ENCODE measurements around the gene BTNL9. TPM values are rescaled to one million over a fixed set of nuclear protein-coding genes. Genes with fewer than 3 reads are reported as not detected.

The BTNL9 gene
- total RNA-seq, 1 donor from 2014 or later = 37.9 TPM

GRCh38 chr5:181071257-181071656, 31.2 kb downstream of the BTNL9 start:
- no peaks in the 10 kb centered on the region for H3K4me1 Mint-ChIP-seq (ENCODE audit: low read depth, unreplicated experiment)
- no peak for DNase-seq
- peaks cover 5% of the 10 kb centered on the region for H3K36me3 Mint-ChIP-seq (ENCODE audit: unreplicated experiment)
- no peak overlapping the region for H3K4me3 Mint-ChIP-seq (ENCODE audit: unreplicated experiment)
- peaks cover 1% of the 10 kb centered on the region for H3K27me3 Mint-ChIP-seq (ENCODE audit: unreplicated experiment)
- no peak overlapping the region for H3K27ac Mint-ChIP-seq (ENCODE audit: unreplicated experiment)
- H3K9me3 Mint-ChIP-seq (ENCODE audit: unreplicated experiment) = peaks cover 3% of the 10 kb centered on the region
- no peak for TF ChIP-seq CTCF (IDR thresholded peaks at IDR 0.05; ENCODE audit: partially characterized antibody, unreplicated experiment)

- TF ChIP-seq CTCF (IDR thresholded peaks at IDR 0.05; ENCODE audit: partially characterized antibody, unreplicated experiment) = no peak
- Mint-ChIP-seq H3K4me1 (ENCODE audit: low read depth, unreplicated experiment) (no peaks in the 10 kb centered on the region), H3K27me3 (ENCODE audit: unreplicated experiment) (no peaks in the 10 kb centered on the region), H3K4me3 (ENCODE audit: unreplicated experiment) (no peak overlapping the region), H3K9me3 (ENCODE audit: unreplicated experiment) (peaks cover 3% of the 10 kb centered on the region), H3K36me3 (ENCODE audit: unreplicated experiment) (peaks cover 5% of the 10 kb centered on the region), H3K27ac (ENCODE audit: unreplicated experiment) (no peak overlapping the region)
- no peak for DNase-seq
Measured at GRCh38 chr5:181076920-181077319, 36.9 kb downstream of the BTNL9 start.

- Mint-ChIP-seq H3K27ac (ENCODE audit: unreplicated experiment) (no peak overlapping the region), H3K4me3 (ENCODE audit: unreplicated experiment) (no peak overlapping the region), H3K4me1 (ENCODE audit: low read depth, unreplicated experiment) (peaks cover 4% of the 10 kb centered on the region), H3K27me3 (ENCODE audit: unreplicated experiment) (no peaks in the 10 kb centered on the region), H3K36me3 (ENCODE audit: unreplicated experiment) (peaks cover 5% of the 10 kb centered on the region), H3K9me3 (ENCODE audit: unreplicated experiment) (peaks cover 1% of the 10 kb centered on the region)
- TF ChIP-seq CTCF (IDR thresholded peaks at IDR 0.05; ENCODE audit: partially characterized antibody, unreplicated experiment) = no peak
- no peak for DNase-seq
Measured at GRCh38 chr5:181081989-181082388, 41.9 kb downstream of the BTNL9 start.

GRCh38 chr5:181084621-181085195, 44.6 kb downstream of the BTNL9 start:
- peaks cover 6% of the 10 kb centered on the region for H3K9me3 Mint-ChIP-seq (ENCODE audit: unreplicated experiment)
- H3K36me3 Mint-ChIP-seq (ENCODE audit: unreplicated experiment) = peaks cover 5% of the 10 kb centered on the region
- no peak for DNase-seq
- H3K4me3 Mint-ChIP-seq (ENCODE audit: unreplicated experiment) = no peak overlapping the region
- peaks cover 2% of the 10 kb centered on the region for H3K27me3 Mint-ChIP-seq (ENCODE audit: unreplicated experiment)
- no peak overlapping the region for H3K27ac Mint-ChIP-seq (ENCODE audit: unreplicated experiment)
- peaks cover 4% of the 10 kb centered on the region for H3K4me1 Mint-ChIP-seq (ENCODE audit: low read depth, unreplicated experiment)
- TF ChIP-seq CTCF (IDR thresholded peaks at IDR 0.05; ENCODE audit: partially characterized antibody, unreplicated experiment) = no peak

- Mint-ChIP-seq H3K27ac (ENCODE audit: unreplicated experiment) (no peak overlapping the region), H3K4me3 (ENCODE audit: unreplicated experiment) (no peak overlapping the region), H3K36me3 (ENCODE audit: unreplicated experiment) (peaks cover 5% of the 10 kb centered on the region), H3K4me1 (ENCODE audit: low read depth, unreplicated experiment) (peaks cover 4% of the 10 kb centered on the region), H3K9me3 (ENCODE audit: unreplicated experiment) (peaks cover 6% of the 10 kb centered on the region), H3K27me3 (ENCODE audit: unreplicated experiment) (peaks cover 2% of the 10 kb centered on the region)
- no peak for DNase-seq
- TF ChIP-seq CTCF (IDR thresholded peaks at IDR 0.05; ENCODE audit: partially characterized antibody, unreplicated experiment) = no peak
Measured at GRCh38 chr5:181086026-181086883, 46.2 kb downstream of the BTNL9 start.
